Tongue (tissue), 2 donors: Measurements from ENCODE around the gene ZBTB21. TPM values are rescaled to one million over a fixed set of nuclear protein-coding genes. Genes with fewer than 3 reads are reported as not detected.
"Not testable (repeated sequence)": the region's sequence is repeated elsewhere in the genome, so short reads cannot be mapped to it uniquely, and the experiment has no call there.

Experiments used
- DNase-seq: peaks from one replicate; pipeline ENCODE4 v3.0.0-alpha.2; 2015
- total RNA-seq: library from RNA; depleted of rRNA; stranded (reverse); fragments of >200 nt; gene quantifications from one replicate; pipeline ENCODE4 v1.2.3, GENCODE V29; 2014

The ZBTB21 gene
- total RNA-seq, 1 donor from 2014 or later: 10.7 TPM

DNA sequence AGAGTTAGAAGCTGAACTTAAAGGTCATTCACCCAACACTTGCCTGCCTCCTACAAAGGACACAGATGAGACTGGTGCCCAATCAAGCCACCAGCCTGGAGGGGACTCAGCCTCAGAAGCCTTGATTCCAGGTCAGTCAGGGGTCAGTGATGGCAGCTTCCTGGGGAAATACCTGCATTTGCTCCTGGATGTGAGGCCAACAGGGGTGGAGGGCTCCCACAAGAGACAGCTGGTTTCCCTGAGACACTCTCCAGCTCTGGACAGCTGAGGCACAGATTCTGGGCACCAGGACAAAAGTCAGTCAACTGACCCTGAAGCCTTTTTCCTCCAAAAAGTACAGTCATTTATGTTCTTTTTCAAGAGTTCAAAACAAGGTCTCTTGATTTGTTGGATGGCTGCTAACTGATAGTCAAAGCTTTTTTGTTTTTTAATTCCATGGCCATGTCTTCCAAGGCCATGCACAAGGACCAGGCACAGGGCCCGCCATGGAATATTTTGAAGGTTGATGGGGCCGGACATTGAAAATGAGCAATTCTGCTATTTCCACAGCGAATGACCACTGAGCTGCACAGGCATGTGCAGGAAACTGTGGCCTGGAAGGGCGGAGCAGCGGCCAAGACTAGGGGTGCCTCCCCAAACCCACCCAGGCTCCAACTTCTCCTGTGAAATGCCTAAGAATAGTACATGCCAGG is 58.1 kb downstream of the ZBTB21 start:
- no peak for DNase-seq

GRCh38 chr21:41950941-41951351 is 59.2 kb downstream of the ZBTB21 start:
- DNase-seq: no peak

GRCh38 chr21:41949631-41950030 is 60.5 kb downstream of the ZBTB21 start:
- DNase-seq: not testable (repeated sequence)

GRCh38 chr21:41948901-41949300 is 61.3 kb downstream of the ZBTB21 start:
- DNase-seq: no peak

DNA sequence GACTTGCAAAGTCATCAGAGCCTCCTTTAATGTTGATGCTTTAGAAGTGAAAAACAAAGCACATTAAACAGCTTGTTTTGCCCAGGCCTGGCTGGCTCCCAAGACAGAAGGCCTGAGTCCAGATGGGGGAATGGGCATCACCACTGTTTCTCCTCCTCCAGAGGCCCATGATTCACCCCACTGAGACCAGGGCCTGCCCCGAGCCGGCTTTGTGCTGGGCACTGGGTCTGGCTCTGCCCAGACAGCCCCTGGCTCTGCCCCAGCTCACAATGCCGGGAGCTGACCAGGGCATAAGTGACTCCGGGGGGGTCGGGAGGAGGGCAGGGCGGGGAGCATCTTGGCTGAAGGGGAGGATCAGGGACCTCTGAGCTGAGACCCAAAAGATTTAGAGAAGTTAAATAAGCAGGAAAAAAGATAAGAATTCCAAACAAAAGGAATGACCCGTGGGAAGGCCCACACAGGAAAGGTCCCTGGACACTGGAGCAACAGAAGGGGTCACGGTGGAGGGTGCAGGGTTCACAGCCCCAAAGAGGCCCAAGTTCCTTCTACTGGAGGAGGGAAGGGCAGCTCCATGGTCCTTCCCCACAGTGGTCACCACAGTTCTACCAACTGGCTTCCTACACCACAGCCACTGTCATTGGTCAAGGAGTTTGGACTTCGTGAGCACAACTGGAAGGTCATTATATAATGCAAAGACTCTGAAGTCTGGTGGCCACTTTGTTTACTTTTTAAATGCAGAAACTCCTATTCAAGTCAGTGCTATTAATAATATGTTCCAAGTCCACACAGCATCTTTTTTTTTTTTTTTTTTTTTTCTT is 61.9 kb downstream of the ZBTB21 start:
- no peak for DNase-seq

GRCh38 chr21:41945982-41946381 is 64.2 kb downstream of the ZBTB21 start:
- no peak for DNase-seq

DNA sequence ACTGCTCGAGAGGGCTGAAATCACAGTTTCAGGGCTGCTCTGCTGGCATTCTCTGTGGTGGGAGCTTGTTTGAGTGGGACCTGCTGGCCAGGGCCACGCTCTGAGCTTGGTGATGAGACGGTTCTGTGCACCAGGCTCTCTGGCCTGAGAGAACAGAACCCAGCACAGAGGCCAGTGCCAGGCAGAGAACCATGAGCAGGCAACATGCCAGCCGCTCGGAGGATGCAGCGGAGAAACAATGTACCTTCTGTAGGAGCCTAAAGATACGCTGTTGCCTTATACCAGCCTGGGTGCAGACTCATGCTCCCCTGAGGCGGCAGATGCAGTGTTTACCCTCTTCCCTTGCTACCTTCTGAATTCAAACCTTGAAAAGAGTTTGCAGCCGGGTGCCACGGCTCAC is 66.3 kb downstream of the ZBTB21 start:
- no peak for DNase-seq

DNA sequence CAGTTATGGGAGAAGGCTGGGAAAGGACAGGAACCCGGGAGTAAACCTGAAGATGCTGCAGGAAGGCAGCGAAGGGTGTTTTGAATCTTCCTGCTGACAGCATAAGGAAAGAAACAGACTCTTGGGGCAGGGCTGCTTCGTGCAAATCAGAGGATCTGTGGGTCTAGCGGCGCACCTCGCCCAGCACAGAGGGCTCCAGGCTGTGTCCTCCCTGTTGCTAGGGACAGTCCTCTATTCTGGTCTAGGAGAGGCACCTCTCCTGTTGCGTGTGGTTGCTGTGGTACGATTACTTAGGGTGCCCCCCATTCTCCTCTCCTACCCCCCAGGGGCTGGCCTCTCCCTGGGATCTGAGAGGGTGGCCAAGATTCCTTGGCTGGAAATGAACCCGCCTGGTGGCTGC is 67.7 kb downstream of the ZBTB21 start:
- no peak for DNase-seq

DNA sequence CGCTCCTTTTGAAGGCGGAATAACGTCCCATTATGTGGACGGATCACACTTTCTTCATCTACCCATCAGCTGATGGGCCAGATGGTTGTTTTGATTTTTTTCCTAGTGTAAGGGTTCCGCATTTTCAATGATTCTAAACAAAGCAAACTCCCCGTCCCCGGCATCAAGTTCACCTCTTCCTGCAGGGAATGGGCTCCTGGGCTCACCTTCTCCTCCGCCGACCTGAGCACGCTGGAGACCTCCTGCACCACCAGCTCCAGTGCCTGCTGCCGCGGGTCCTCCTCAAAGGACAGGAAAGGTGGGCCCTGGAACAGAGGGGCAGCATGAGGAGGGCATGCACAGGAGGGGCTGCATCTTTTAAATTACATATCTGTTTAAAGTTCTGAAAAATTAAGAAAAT is 68.2 kb downstream of the ZBTB21 start:
- DNase-seq: no peak

DNA sequence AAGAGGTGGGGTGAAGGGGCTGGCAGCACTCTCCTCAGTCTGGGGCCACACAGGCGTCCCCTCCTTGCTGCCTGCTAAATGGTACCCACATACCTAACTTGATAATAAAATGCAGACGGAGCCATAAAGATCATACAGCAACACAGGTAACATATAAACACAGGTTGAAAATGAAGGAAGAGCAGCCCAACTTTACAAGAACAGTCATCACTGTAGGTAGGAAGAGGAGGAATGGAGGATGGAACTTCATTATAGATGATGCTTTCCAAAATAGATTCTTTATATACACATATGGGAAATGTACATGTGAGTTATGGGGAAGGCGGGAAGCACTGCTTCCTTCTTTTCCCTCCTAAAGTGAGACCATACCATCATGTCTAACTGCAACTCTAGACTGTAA is 69.7 kb downstream of the ZBTB21 start:
- no peak for DNase-seq

- DNase-seq: no peak
Measured at GRCh38 chr21:41939391-41939790, 70.8 kb downstream of the ZBTB21 start.

Other genes starting within 250 kb of the ZBTB21 start
- 15.6 TPM for gene RIPK4, start 243.3 kb downstream of the ZBTB21 start, total RNA-seq
- 7.0 TPM for gene PRDM15, start 131.0 kb downstream of the ZBTB21 start, total RNA-seq
- 12.1 TPM for gene C2CD2, start 56.3 kb downstream of the ZBTB21 start, total RNA-seq
- 0.10 TPM for gene UMODL1, start 61.0 kb upstream of the ZBTB21 start, total RNA-seq
- gene ABCG1, start 208.8 kb upstream of the ZBTB21 start, total RNA-seq: 20.9 TPM